ENCODE data around the gene STRN4. TPM values are rescaled to one million over a fixed set of nuclear protein-coding genes. Genes with fewer than 3 reads are reported as not detected.
A peak's percentile ranks its signal among the peaks of the same experiment; 100 is the strongest.

Gene STRN4
- total RNA-seq, 2 donors from 2014 or later, result 142 to 155 TPM

DNA sequence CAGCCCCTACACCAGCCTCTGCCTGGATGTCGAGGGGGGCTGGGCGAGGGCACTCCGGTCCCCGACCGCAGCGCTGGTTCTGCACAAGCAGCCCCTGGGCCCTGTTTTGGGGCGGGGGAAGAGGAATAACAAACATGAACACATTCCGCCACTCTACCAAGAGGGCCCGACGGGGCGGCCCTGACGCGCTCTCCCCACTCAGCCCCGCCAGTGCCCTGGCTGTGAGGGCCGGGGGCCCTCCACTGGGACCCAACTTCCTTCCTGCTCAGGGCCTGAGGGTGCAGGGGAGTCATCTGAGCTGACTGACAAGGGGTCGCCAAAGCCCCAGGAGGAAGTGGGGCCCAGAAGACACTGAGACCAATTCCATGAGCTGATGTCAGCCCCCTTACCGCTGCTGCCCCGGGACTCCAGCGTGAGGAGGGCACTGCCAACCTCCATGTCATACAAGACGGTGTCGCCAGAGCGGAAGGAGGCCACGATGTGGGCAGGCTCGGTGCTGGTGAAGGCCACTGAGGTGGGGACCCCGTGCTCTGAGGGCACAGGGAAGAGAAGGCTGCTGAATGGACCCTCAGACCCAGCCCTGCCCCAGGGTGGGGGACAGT, 23.7 kb downstream of the STRN4 start:
- no peak for TF ChIP-seq CTCF (conservative IDR thresholded peaks at IDR 0.05)
- H3K4me1 Mint-ChIP-seq, result peaks cover 4% of the 10 kb centered on the region
- no peak overlapping the region for H3K9ac ChIP-seq (ENCODE audit: extremely low read depth, low read length, poor library complexity, severe bottlenecking)

DNA sequence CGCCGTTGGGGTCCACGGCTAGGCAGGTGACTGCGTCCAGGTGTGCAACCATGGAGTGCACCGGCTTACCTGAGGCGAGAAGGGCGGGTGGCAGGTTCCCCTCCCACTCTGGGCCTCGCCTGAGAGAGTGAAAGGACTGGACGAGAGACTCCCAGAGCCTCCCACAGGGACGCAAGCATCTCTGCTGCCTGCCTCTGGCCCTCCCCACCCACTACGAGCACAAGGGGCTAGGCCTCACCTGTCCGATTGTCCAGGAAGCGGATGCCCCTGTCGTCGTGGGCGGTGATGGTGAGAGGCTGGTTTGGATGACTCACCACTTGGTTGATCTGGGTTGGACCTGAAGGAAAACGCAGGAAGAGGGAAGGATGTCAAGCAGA, 24.3 kb downstream of the STRN4 start:
- DNase-seq, result no peak
- Histone ChIP-seq H3K27me3 (ENCODE audit: control insufficient read depth, insufficient read depth, low read length, poor library complexity, severe bottlenecking) (no peaks in the 10 kb centered on the region), H3K4me3 (ENCODE audit: low read length) (no peak overlapping the region), H3K27ac (ENCODE audit: low read depth, low read length) (no peak overlapping the region), H3K4me1 (ENCODE audit: control insufficient read depth, insufficient read depth, low read length) (no peaks in the 10 kb centered on the region), H3K36me3 (ENCODE audit: control insufficient read depth, insufficient read depth, low read length) (peaks cover 45% of the 10 kb centered on the region), H3K9ac (ENCODE audit: extremely low read depth, low read length, poor library complexity, severe bottlenecking) (no peak overlapping the region), H3K9me3 (ENCODE audit: control insufficient read depth, low read length) (no peaks in the 10 kb centered on the region)
- Mint-ChIP-seq H3K9me3 (no peaks in the 10 kb centered on the region), H3K4me3 (no peak overlapping the region), H3K27me3 (ENCODE audit: insufficient read depth) (no peaks in the 10 kb centered on the region), H3K4me1 (peaks cover 4% of the 10 kb centered on the region), H3K36me3 (ENCODE audit: low read depth) (peaks cover 47% of the 10 kb centered on the region), H3K27ac (no peak overlapping the region)
- 91 to 93% methylated on average over 15 to 17 of the region's 17 CpGs for WGBS, 2 experiments (ENCODE audit: insufficient coverage in 1 of 2, insufficient read length in 1 of 2)
- TF ChIP-seq CTCF (conservative IDR thresholded peaks at IDR 0.05), result no peak

More for the DNA sequence above, 23.7 kb downstream of the STRN4 start:
- Histone ChIP-seq H3K27ac (ENCODE audit: low read depth, low read length) (no peak overlapping the region), H3K4me1 (ENCODE audit: control insufficient read depth, insufficient read depth, low read length) (no peaks in the 10 kb centered on the region), H3K9me3 (ENCODE audit: control insufficient read depth, low read length) (no peaks in the 10 kb centered on the region), H3K4me3 (ENCODE audit: low read length) (no peak overlapping the region), H3K36me3 (ENCODE audit: control insufficient read depth, insufficient read depth, low read length) (peaks cover 51% of the 10 kb centered on the region), H3K27me3 (ENCODE audit: control insufficient read depth, insufficient read depth, low read length, poor library complexity, severe bottlenecking) (no peaks in the 10 kb centered on the region)
- peaks cover 49% of the 10 kb centered on the region for H3K36me3 Mint-ChIP-seq (ENCODE audit: low read depth)
- no peak overlapping the region for H3K4me3 Mint-ChIP-seq
- no peaks in the 10 kb centered on the region for H3K9me3 Mint-ChIP-seq
- H3K27ac Mint-ChIP-seq, result no peak overlapping the region
- 94 to 95% methylated on average over 14 to 25 of the region's 25 CpGs for WGBS, 2 experiments (ENCODE audit: insufficient coverage in 1 of 2, insufficient read length in 1 of 2)
- no peaks in the 10 kb centered on the region for H3K27me3 Mint-ChIP-seq (ENCODE audit: insufficient read depth)
- DNase-seq, result no peak

- Histone ChIP-seq H3K27ac (ENCODE audit: low read depth, low read length) (no peak overlapping the region), H3K9ac (ENCODE audit: extremely low read depth, low read length, poor library complexity, severe bottlenecking) (no peak overlapping the region), H3K36me3 (ENCODE audit: control insufficient read depth, insufficient read depth, low read length) (peaks cover 40% of the 10 kb centered on the region), H3K9me3 (ENCODE audit: control insufficient read depth, low read length) (no peaks in the 10 kb centered on the region), H3K27me3 (ENCODE audit: control insufficient read depth, insufficient read depth, low read length, poor library complexity, severe bottlenecking) (no peaks in the 10 kb centered on the region), H3K4me3 (ENCODE audit: low read length) (no peak overlapping the region), H3K4me1 (ENCODE audit: control insufficient read depth, insufficient read depth, low read length) (no peaks in the 10 kb centered on the region)
- Mint-ChIP-seq H3K4me1 (peaks cover 4% of the 10 kb centered on the region), H3K27ac (no peak overlapping the region), H3K36me3 (ENCODE audit: low read depth) (peaks cover 43% of the 10 kb centered on the region), H3K27me3 (ENCODE audit: insufficient read depth) (no peaks in the 10 kb centered on the region), H3K4me3 (no peak overlapping the region), H3K9me3 (no peaks in the 10 kb centered on the region)
- WGBS, 2 experiments (ENCODE audit: insufficient coverage in 1 of 2, insufficient read length in 1 of 2), result 88 to 93% methylated on average over 7 to 16 of the region's 16 CpGs
- DNase-seq, result peak; percentile 79
- peak; percentile 72 for TF ChIP-seq CTCF (conservative IDR thresholded peaks at IDR 0.05)
These were observed 24.8 kb downstream of the STRN4 start for GRCh38 chr19:46721269-46722003.

All from endodermal cell (in vitro differentiated cells).